Measurements from ENCODE around the gene KRT4. TPM values are rescaled to one million over a fixed set of nuclear protein-coding genes. Genes with fewer than 3 reads are reported as not detected.

Gene KRT4
- polyA plus RNA-seq, 1 donor from 2014 or later, result not detected

DNA sequence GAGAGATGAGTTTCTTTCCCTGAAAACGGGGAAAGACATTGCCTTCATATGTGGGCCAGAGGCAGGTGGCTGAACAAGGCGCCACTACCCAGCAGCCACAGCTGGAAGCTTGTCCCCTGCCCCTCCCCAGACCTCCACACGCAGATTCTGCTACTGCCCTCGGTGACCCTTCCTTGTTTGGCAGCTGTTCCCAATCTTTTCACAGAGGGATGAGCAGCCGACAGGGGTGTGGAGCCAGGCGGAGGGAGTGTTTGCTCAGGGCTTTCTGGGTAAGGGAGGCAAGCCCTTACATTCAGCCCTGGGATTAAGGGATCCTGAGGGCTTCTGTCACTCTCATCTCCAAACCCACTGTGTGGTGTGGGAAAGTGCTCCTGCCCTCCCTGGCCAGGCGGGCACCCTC is 4.5 kb upstream of the KRT4 start:
- TF ChIP-seq SMC3 (conservative IDR thresholded peaks at IDR 0.05; ENCODE audit: poor library complexity) (no peak), EP300 (conservative IDR thresholded peaks at IDR 0.05; ENCODE audit: poor library complexity, severe bottlenecking) (no peak), POLR2AphosphoS5 (IDR thresholded peaks at IDR 0.05) (no peak), RAD21 (conservative IDR thresholded peaks at IDR 0.05) (no peak), MXI1 (conservative IDR thresholded peaks at IDR 0.05; ENCODE audit: poor library complexity, severe bottlenecking) (no peak), TAF1 (IDR thresholded peaks at IDR 0.05; ENCODE audit: low read depth) (no peak), REST (IDR thresholded peaks at IDR 0.05; ENCODE audit: borderline replicate concordance) (no peak), EZH2 (IDR thresholded peaks at IDR 0.05; ENCODE audit: borderline replicate concordance, insufficient read depth, low read length, poor library complexity, severe bottlenecking) (no peak)
- TF ChIP-seq, protein P1, sequence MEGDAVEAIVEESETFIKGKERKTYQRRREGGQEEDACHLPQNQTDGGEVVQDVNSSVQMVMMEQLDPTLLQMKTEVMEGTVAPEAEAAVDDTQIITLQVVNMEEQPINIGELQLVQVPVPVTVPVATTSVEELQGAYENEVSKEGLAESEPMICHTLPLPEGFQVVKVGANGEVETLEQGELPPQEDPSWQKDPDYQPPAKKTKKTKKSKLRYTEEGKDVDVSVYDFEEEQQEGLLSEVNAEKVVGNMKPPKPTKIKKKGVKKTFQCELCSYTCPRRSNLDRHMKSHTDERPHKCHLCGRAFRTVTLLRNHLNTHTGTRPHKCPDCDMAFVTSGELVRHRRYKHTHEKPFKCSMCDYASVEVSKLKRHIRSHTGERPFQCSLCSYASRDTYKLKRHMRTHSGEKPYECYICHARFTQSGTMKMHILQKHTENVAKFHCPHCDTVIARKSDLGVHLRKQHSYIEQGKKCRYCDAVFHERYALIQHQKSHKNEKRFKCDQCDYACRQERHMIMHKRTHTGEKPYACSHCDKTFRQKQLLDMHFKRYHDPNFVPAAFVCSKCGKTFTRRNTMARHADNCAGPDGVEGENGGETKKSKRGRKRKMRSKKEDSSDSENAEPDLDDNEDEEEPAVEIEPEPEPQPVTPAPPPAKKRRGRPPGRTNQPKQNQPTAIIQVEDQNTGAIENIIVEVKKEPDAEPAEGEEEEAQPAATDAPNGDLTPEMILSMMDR (IDR thresholded peaks at IDR 0.05; ENCODE audit: poor library complexity, severe bottlenecking), result no peak
- no peak overlapping the region for H3K4me3 ChIP-seq (ENCODE audit: low read length)
- no peak overlapping the region for H3K4me2 ChIP-seq (ENCODE audit: low read length)
- no peaks in the 10 kb centered on the region for H3K79me2 ChIP-seq (replicated peaks; ENCODE audit: insufficient read depth, low read length)
- H4K20me1 ChIP-seq (ENCODE audit: insufficient read depth), result no peaks in the 10 kb centered on the region
- no peak overlapping the region for H3K27ac ChIP-seq (ENCODE audit: low read length)
- no peaks in the 10 kb centered on the region for H3F3A ChIP-seq (ENCODE audit: insufficient read depth, low read length, poor library complexity, severe bottlenecking)
- no peaks in the 10 kb centered on the region for H3K36me3 ChIP-seq (ENCODE audit: insufficient read depth, low read length)
- H3K27me3 ChIP-seq (ENCODE audit: insufficient read depth, low read depth, low read length), result no peaks in the 10 kb centered on the region
- no peaks in the 10 kb centered on the region for H3K9me3 ChIP-seq (ENCODE audit: low read length)
- no peak overlapping the region for H2AFZ ChIP-seq (ENCODE audit: low read depth, low read length)
- no peak overlapping the region for H3K9ac ChIP-seq (ENCODE audit: low read length)
- H3K9me2 ChIP-seq (ENCODE audit: insufficient read depth, low read length), result no peaks in the 10 kb centered on the region

- Histone ChIP-seq H3K36me3 (ENCODE audit: insufficient read depth, low read length) (no peaks in the 10 kb centered on the region), H3K9me3 (ENCODE audit: low read length) (no peaks in the 10 kb centered on the region), H3K9me2 (ENCODE audit: insufficient read depth, low read length) (no peaks in the 10 kb centered on the region), H3K79me2 (replicated peaks; ENCODE audit: insufficient read depth, low read length) (no peaks in the 10 kb centered on the region), H3F3A (ENCODE audit: insufficient read depth, low read length, poor library complexity, severe bottlenecking) (no peaks in the 10 kb centered on the region), H4K20me1 (ENCODE audit: insufficient read depth) (no peaks in the 10 kb centered on the region), H3K9ac (ENCODE audit: low read length) (no peak overlapping the region), H3K27me3 (ENCODE audit: insufficient read depth, low read depth, low read length) (no peaks in the 10 kb centered on the region), H2AFZ (ENCODE audit: low read depth, low read length) (no peak overlapping the region), H3K4me2 (ENCODE audit: low read length) (no peak overlapping the region), H3K27ac (ENCODE audit: low read length) (no peak overlapping the region), H3K4me3 (ENCODE audit: low read length) (no peak overlapping the region)
- TF ChIP-seq MXI1 (conservative IDR thresholded peaks at IDR 0.05; ENCODE audit: poor library complexity, severe bottlenecking), result no peak
- no peak for TF ChIP-seq EP300 (conservative IDR thresholded peaks at IDR 0.05; ENCODE audit: poor library complexity, severe bottlenecking)
- TF ChIP-seq REST (IDR thresholded peaks at IDR 0.05; ENCODE audit: borderline replicate concordance), result no peak
- no peak for TF ChIP-seq TAF1 (IDR thresholded peaks at IDR 0.05; ENCODE audit: low read depth)
- no peak for TF ChIP-seq POLR2AphosphoS5 (IDR thresholded peaks at IDR 0.05)
- TF ChIP-seq EZH2 (IDR thresholded peaks at IDR 0.05; ENCODE audit: borderline replicate concordance, insufficient read depth, low read length, poor library complexity, severe bottlenecking), result no peak
- no peak for TF ChIP-seq SMC3 (conservative IDR thresholded peaks at IDR 0.05; ENCODE audit: poor library complexity)
- TF ChIP-seq RAD21 (conservative IDR thresholded peaks at IDR 0.05), result no peak
- TF ChIP-seq, protein P1 (IDR thresholded peaks at IDR 0.05; ENCODE audit: poor library complexity, severe bottlenecking), result no peak
Measured at GRCh38 chr12:52817699-52818238, 3.9 kb upstream of the KRT4 start.

Data from neural cell (in vitro differentiated cells).